GM19463 (cell line): ENCODE measurements around the gene MAT1A.
"Not testable (repeated sequence)": the region's sequence is repeated elsewhere in the genome, so short reads cannot be mapped to it uniquely, and the experiment has no call there.

ENCODE experiments used
- ATAC-seq: cut with Tn5 transposase; IDR thresholded peaks from one replicate; pipeline ENCODE4 v1.9.1; 2021; ENCODE audit warnings: mild to moderate bottlenecking, moderate library complexity; ENCODE audit not compliant: unreplicated experiment

Gene MAT1A

DNA sequence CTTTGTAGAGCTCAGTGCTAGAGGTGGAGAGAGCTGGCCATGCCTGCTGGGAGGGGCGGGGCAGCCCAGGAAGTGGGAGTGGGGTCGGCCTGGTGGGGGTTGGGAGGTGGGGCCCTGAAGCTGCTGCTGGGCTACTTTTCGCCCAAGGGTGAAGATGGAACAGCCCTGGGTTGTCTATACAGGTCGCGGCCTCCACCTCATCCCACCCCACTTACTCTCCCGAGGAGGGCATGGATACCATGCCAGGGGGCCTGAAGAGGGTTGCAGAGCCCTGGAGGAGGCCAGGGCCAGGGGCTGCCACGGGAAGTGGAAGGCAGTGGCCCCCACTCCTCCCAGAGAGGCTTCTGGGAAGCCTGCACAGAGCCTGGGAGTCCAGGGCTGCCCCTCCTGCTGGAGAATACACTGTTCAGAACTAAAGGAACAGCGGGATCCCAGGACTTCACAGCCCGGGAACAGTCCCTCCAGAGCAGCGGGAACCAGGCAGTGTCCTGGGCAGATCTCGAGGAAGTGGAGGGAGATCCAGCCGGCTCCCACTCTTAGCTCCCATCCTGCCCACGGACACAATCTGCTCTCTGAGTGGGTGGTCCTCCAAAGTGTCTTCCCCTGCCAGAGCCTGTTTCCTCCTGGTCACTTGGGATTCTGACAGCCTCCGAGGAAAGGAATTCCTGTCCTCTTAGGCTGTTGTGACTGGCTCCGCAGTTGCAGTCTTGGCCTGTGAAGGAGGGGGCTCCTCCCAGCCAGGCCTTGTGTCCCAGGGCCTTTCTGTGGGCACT is 23.5 kb downstream of the MAT1A start:
- ATAC-seq, result no peak

DNA sequence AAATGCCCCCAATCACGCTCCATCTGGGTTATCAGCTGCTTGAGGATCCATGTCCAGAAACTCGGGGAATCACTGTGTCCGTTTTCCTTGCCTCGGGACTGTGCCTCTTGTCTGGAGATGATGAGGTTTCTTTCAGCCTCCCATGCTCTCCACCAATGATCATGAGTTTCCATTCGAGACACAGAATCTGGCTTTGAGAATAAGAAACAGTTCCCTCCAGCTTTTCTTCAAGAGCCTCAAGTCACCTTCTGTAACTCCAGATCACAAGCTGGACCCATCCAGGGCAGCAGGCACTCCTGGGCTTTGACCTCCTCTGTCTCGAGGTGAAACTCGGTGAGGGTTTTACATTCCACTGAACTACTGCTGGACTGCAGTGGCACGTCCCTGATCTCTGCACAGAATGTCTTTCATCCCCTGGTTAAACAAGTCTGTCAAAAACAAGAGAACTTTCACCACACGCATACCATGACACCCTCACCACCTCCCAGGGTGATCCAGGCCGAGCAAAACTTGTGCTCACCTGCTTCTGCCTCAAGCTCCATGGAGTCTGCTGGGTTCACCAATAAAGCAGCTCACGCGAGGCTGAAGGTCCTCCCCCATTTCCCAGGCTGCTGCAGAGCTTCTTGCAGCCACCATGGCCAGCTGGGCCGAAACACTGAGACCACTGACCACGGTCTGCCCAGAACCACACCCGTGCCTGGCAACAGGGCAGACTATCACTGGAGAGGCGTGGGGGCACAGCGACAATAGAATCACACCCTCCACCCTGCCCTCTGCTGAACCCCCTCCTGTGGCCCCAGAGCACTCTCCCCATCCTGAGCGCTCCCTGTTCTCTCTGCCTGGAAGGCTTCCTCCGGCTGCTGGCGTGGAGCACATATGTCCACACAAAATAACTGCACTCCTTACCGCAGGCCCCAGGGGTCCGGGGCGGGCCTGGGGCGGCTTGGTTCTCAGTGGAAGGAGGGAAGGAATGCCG is 25.1 kb downstream of the MAT1A start:
- ATAC-seq, result no peak

DNA sequence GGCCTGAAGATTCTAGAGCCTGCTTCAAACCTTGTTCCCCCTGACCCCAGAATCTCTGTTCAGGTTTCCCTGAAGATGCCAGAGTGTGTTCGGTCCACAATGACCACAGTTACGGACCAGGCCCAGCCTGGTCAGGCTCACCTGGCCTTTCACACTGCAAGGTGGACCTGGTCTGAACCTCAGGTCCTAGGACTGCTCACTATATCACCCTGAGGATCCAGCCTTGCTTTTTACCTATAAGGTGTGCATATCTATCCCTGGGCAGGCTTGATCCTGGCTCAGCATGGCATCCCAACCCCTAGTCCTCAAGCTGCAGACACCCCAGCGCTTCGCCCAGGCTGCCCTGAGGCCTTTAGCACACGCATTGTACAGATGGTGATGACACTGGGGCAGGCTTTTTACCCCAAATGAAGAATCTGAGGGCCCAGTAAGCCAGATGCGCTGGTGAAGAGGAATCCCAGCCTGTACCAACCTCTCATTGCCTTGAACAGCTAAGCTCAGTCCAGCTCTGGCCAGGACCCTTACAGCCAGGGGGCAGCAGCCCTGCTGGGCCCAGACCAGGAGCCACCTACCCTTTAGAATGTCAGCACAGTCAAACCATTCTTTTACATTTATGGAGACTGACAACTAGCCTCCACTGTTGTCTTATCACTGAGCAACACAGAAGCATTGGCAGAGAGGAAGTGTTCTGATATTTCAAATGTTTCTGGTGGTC is 28.0 kb downstream of the MAT1A start:
- no peak for ATAC-seq

DNA sequence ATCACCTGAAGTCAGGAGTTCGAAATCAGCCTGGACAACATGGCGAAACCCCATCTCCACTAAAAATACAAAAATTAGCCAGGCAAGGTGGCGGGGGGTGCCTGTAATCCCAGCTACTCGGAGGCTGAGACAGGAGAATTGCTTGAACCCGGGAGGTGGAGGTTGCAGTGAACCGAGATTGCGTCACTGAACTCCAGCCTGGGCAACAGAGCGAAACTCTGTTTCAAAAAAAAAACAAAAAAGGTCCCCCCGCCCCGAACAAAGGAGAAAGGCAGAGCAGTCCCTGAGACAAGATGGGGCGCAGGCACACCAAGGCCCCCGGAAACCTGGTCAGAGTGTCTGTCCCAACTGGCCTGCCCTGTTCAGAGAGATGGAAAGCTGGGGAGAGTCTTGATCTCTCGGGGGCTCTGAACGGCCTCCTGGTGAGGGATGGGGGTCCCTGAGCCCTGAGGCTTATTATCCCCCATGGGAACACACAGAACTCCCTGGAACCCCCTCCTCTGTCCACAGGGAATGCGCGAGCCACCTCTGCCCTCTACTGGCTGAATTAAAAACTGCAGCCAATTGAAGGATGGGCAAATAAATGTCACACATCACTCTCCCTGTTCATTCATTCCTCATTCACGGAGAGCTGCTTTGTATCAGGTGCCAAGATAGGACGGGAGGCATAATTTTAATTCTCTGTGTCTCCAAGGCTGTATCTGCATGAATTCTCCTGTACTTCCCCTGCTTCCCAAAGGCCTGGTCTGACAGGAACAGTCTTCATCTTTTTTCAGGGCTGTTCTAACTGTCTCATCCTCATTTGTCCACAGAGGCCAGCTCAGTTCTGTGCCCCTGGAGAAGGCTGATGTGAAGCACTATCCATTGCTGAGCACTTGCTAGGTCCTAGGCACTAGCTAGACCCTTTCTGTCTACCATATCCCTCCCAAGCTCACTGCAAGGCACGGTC is 28.9 kb downstream of the MAT1A start:
- ATAC-seq, result no peak

DNA sequence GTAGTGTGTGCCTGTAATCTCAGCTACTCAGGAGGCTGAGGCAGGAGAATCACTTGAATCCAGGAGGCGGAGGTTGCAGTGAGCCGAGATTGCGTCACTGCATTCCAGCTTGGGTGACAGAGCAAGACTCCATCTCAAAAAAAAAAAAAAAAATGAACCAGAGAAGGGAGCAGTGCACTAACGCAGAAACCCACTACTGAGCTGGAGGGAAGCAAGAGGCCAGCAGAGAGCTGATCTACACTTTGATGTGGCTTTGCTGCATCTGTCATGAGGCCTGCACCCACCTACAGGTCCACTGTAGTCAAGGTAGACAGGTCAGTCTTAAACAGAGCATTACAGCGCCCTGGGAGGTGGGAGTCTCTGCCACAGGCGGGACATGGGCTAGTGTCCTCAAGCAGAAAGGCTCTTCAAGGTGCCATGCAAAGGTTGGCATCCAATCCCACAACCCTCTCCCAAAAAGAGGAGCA is 30.0 kb downstream of the MAT1A start:
- no peak for ATAC-seq

DNA sequence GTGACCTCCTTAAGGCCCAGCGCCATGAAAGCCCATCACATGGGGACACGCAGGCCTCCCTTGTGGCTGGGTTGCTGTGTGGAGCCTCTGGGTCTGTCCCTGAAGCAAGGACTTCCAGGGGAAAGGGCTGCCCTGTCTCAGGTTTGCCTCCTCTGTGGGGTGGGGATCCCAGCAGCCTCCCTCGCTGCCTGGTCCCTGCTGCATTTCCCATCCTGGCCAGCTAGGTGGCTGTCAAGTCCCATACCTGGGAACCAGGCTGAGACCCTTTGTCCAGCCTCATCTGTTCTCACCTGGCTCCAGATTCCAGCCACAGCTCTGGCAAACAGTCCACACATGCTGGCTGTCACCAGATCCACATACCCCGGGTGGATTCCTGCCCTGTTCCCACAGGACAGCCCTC is 32.7 kb downstream of the MAT1A start:
- peak; percentile 40 for ATAC-seq

DNA sequence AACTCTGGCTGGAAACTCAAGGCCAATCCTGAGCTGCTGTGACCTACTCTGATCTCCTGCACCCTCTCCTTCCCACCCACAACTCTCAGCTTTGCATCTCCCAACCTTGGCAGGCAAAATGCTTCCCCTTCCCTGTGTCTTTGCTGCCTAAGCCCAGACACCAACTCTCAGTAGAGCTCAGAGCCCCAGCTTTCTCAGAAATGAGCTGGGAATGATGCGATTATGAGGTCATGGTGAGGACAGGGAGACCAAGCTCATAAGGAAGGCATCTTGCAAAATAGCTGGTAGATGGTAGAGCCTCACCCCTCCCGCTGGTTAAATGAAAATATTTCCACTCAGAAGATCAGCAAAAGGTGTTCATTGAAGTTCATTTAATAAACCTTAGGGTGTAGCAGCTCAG is 34.7 kb downstream of the MAT1A start:
- not testable (repeated sequence) for ATAC-seq

DNA sequence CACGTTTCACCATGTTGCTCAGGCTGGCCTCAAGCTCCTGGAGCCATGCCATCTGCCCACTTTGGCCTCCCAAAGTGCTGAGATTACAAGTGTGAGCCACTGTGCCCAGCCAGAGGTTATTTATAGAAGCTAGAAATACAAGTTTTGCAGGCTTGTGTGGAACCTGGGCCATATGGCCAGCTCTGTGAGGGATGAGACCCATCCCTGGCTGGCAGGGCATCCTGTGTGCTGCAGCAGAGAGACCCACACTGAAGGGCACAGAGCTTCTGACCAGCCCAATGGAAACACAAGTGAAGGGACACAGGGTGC is 35.5 kb downstream of the MAT1A start:
- peak; percentile 8 for ATAC-seq

DNA sequence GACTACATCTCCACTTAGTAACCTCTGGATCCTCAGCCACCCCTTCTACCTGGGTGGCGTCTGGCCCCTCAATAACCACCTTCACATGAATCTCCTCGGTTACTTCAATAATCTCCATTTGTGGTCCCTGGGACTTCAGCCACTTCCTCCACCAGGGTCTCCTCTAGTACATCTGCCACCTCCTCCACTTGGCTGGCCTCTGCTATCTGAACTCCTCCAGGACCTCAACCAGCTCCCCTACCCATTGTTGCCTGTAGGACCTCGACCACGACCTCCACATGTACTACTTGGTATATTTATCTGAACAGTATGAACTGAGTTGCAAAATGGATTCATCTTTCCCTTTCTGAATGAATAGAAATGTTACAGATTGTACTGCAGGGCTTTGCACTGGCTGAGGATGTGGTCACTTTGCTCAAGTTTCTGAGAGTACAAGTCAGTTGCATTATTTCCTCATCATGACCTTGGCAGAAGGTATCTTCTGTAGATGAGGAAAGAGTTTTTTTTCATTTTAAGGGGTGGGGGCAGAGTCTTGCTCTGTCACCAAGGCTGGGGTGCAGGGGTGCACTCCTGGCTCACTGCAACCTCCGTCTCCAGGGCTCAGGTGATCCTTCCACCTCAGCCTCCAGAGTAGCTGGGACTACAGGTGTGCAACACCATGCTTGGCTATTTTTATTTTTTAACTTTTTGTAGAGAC is 36.0 kb downstream of the MAT1A start:
- peak; percentile 58 for ATAC-seq

DNA sequence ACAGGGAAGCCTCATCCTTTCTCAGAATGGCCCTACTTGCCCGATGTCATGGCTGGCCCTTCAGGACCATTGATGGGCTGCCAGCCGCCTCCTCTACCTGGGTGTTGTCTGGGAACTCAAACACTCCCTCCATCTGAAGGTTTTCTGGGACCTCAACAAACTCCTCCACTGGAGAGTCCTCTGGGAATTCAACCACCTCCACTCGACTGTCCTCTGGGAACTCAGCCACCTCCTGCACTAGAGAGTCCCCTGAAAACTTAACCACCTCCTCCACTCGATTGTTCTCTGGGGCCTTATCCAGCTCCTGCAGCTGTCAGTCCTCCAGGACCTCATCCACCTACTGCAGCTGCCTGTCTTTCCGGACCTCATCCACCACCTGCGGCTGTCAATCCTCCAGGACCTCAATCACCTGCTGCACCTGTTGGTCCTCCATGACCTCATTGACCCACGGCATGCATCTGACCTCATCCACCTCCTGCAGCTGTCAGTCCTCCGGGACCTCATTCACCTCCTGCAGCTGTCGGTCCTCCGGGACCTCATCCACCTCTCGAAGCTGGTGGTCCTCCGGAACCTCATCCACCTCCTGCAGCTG is 37.1 kb downstream of the MAT1A start:
- no peak for ATAC-seq

DNA sequence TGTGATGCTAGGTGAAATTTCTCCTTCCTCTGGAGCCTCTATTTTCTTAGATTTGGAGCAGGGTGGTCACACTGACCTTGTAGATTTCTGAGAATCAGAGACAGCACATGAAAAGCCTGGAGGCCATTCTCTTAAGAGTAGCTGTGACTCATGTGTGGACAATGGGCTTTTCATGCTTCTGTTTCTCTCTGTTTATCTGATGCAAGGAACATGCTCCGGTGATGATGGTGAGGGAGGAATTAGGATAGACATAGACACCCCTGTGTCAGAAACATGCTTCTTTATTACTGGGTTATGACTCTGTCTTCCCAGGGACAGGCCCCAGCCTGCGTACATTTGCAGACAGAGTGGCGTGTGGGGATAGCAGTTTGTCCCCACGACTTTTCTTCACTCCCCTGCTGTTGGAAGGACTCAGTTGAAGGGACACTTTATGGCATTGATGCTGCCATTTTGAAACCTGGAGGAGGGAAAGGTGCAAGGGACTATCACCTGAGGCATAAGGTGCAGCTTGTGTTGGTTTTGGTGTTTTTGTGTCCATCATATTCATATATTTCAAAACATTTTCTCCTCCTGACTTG is 37.7 kb downstream of the MAT1A start:
- ATAC-seq, result not testable (repeated sequence)

DNA sequence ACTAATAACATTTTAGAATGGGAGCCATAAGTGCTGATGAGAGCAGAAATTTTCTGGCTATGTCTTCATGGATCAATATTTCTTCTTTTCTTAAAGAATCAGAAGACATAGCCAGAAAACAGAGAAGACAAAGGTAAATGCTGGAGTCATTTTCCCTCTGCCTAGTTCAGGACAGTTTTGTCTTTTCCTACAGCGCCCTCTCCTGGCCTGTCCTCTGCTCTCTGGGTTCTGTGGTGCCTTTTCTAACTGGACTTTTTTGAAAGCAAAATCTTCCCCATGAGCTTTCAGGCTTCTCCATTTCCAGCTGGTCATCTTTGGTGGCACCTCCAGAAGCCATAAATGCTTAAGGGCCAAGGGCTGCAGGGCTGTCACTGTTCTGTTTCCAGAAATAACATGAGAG is 39.1 kb downstream of the MAT1A start:
- not testable (repeated sequence) for ATAC-seq

DNA sequence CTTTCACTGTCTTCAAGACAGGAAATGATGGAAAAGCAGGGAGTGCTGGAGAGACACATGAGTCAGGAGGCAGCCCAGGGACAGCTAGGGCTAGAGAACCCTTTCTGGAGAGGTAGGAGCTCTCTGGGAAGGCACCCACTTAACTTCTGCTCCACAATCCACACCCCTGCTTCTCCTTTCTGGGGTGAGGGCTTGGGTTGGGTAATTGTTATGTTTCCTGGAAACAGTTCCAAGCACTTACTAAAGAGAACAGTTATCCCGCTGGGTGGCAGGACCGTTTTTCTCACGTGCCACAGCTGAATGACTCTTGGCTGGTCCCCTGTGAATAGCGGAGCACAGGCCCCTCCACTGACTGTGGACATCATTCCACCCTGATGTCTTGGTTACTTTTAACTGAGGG is 39.6 kb downstream of the MAT1A start:
- not testable (repeated sequence) for ATAC-seq

DNA sequence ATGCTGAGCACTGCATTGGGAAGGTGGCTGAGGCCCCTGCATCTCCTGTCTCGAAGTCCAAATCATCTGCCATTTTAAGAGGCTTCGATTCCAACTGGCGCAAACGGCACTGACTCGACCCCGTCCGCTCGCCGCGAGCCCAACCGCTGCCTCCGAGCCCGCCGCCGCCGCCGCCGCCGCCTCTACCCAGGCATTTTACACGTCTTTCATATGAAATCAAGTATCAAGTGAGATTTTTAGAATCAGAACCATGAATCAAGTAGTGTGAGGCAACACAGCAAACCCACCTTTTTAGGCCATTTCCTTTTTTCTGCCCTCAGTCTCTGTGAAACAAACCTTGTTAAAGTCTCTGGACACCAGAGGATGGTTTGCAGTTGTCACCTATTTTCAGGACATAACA is 41.8 kb downstream of the MAT1A start:
- ATAC-seq, result not testable (repeated sequence)

DNA sequence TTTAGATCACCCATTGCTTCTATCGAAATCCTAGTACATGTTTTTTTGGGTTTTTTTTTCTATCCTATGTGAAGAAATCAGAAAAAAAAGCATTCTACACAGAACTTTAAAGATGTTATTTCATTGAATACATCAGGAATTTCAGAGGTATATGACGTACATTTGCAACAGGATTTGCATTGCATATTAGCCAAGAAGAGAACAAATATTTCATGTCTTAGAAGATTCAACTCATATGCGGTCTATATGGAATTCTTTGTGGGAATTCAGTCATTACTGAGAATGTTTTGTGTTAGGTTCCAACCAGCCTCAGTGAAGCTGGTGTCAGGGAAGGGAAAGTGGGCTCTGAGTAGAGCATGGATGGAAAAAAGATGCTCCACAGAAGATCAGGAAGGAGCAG is 45.1 kb downstream of the MAT1A start:
- not testable (repeated sequence) for ATAC-seq

DNA sequence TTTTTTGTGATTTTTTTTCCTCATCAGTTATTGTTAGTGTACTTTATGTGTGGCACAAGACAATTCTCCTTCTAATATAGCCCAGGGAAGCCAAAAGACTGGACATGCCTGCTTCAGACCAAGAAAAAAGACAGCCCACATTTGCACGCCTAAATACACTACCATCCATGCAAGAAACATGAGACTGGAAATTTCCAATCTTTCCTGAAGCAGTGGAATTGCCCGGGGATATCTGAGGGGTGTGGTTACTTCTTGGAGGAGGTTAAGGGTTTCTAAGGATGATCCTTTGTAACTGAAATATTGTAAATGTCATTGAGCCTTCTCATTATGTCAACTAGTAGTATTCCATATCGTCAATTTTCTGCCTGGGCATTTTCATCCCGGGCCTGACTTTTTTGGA is 47.1 kb downstream of the MAT1A start:
- ATAC-seq, result not testable (repeated sequence)

DNA sequence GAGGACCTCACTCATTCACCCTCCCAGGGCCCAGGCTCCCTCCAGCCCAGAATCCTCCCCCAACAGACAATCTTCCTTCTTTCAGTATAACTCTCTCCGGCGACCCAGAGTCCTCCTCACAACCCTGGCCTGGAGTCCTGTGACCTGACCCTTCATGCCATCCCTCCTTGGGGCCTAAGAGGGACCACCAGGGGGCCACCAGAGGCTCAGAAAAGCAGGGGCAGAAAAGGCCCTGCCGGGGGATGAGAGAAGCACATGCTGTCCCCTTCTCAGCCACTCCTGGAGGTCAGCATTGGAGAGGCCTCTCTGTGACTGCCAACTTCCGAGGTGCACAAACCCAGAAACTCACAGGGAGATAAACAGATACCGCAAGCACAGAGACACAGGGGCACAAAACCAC is 53.0 kb downstream of the MAT1A start:
- not testable (repeated sequence) for ATAC-seq

DNA sequence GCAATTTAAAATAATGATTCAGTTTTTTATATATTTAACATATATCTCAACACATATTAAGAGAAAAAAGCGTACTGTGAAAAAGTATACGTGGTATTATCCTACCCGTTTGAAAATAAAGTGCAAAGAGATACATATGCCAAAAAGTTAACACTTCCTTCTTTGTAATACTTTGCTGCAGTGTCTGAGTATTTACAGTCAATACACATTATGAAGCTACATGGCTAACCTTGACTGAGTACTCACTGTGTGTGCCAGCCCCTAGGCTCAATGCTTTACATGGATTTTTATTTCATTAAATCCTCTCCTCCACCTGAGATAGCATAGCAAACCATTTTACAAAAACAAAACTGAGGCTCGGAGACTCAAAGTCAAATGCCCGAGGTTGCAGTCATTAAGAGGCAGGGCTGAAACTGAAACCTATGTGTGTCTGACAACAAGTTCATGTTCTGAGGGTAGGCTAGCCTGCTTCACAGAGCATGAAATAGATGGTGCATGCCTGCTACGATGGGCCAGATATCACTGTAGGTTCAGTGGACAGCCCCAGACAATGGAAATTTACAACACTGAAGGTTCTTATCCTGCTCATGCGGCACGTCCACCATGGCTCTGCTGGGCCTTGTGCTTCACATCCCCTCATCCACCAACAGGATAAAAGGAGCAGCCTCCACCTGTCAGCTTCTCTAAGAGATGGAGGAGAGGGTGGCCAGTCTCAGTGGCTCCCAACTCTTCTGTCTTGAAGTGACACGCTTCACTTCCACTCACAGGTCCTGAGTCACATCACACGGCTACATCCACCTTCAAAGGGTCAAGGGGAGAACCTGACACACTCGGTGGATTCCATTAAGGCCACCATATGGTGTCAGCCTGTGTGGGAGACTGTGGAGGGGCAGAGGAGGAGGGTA is 54.9 kb downstream of the MAT1A start:
- ATAC-seq, result peak; percentile 100
